HCT116 (cell line): ENCODE results near the gene SYNJ2. TPM values are rescaled to one million over a fixed set of nuclear protein-coding genes. Genes with fewer than 3 reads are reported as not detected.

ENCODE experiments used
- ATAC-seq: fragments of 200-7000 bp; cut with Tn5 transposase; 2 replicates; pipeline ENCODE4 v1.9.1; 2020; ENCODE audit warnings: mild to moderate bottlenecking, moderate library complexity
- BruUV-seq: library from RNA; stranded (reverse); fragments of 400-500 nt; replicated peaks from 2 replicates; lab custom pipeline; 2021; lab: Mats Ljungman, UMichigan
- CTCF ChIA-PET: fragments of 300-600 bp; sonication (Branson Sonifier 250); formaldehyde crosslinking; loops from one replicate; lab custom pipeline; 2021; ENCODE audit warnings: antibody characterized with exemption; lab: Charles Lee
- POLR2A ChIA-PET: fragments of 300-600, 350-600 bp; sonication (Branson Sonifier 250); formaldehyde crosslinking; loops from one replicate; lab custom pipeline; 2021; ENCODE audit warnings: antibody characterized with exemption; lab: Charles Lee
- RAD21 ChIA-PET, 2 experiments: fragments of 300-600 bp; sonication (Branson Sonifier 250); formaldehyde crosslinking; loops; one replicate each; lab custom pipeline; 2023; ENCODE audit warnings: low total read pairs in 2 of 2; ENCODE audit not compliant: uncharacterized antibody in 2 of 2, unreplicated experiment in 2 of 2, low non-redundant PET in 1 of 2; lab: Charles Lee
- DNase-seq: peaks from one replicate; pipeline ENCODE4 v3.0.0-alpha.2; 2010; ENCODE audit warnings: low read depth, low spot score
- H2AFZ ChIP-seq: fragments of 200-600 bp; shearing (Covaris generic), sonication (generic); 2 replicates; pipeline ENCODE4 v1.6.1; 2017; ENCODE audit warnings: low read depth, mixed run types, mixed read lengths, antibody characterized with exemption, low read length; ENCODE audit not compliant: poor library complexity, severe bottlenecking
- H3K27ac ChIP-seq: 2 replicates; pipeline ENCODE4 v1.5.1; 2012; ENCODE audit warnings: low read depth, low read length
- H3K27me3 ChIP-seq: fragments of 200-600 bp; sonication (generic); 2 replicates; pipeline ENCODE4 v1.6.1; 2016; ENCODE audit warnings: mixed run types, low read length, mixed read lengths; ENCODE audit not compliant: insufficient read depth
- H3K36me3 ChIP-seq, 2 experiments: fragments of 200-500 bp in 1 of 2; fragments of 200-600 bp in 1 of 2; sonication (Bioruptor generic) in 1 of 2; sonication (generic) in 1 of 2; 2 replicates each; pipeline versions ENCODE4 v1.5.1 to v1.6.1; 2014 to 2016; ENCODE audit warnings: low read length in 2 of 2, inconsistent platforms in 1 of 2, mixed read lengths in 1 of 2, mixed run types in 1 of 2; ENCODE audit not compliant: insufficient read depth in 2 of 2, control insufficient read depth in 1 of 2
- H3K4me1 ChIP-seq, 2 experiments: fragments of 200-600 bp in 1 of 2; sonication (generic) in 1 of 2; 2 replicates each; pipeline versions ENCODE4 v1.5.1 to v1.6.1; 2012 to 2017; ENCODE audit warnings: low read length in 2 of 2, inconsistent platforms in 1 of 2, mild to moderate bottlenecking in 1 of 2, mixed read lengths in 1 of 2, mixed run types in 1 of 2, moderate library complexity in 1 of 2; ENCODE audit not compliant: insufficient read depth in 2 of 2, control insufficient read depth in 1 of 2
- H3K4me2 ChIP-seq: fragments of 200-600 bp; sonication (generic); 2 replicates; pipeline ENCODE4 v1.6.1; 2017; ENCODE audit warnings: mixed run types, low read length, mixed read lengths
- H3K4me3 ChIP-seq, 2 experiments: fragments of 200-600 bp in 1 of 2; sonication (generic) in 1 of 2; replicated peaks in 1 of 2; 2 replicates each; pipeline ENCODE4 v1.5.1; 2011 to 2016; ENCODE audit warnings: low read length in 2 of 2, control low read depth in 1 of 2, low read depth in 1 of 2, mild to moderate bottlenecking in 1 of 2, mixed read lengths in 1 of 2, mixed run types in 1 of 2
- H3K79me2 ChIP-seq: fragments of 200-600 bp; sonication (generic); 2 replicates; pipeline ENCODE4 v1.6.1; 2017; ENCODE audit warnings: mild to moderate bottlenecking, mixed run types, low read length, moderate library complexity, mixed read lengths; ENCODE audit not compliant: insufficient read depth
- H3K9ac ChIP-seq: fragments of 200-600 bp; sonication (generic); 2 replicates; pipeline ENCODE4 v1.6.1; 2016; ENCODE audit warnings: low read length, mixed read lengths
- H3K9me2 ChIP-seq: fragments of 200-600 bp; sonication (generic), shearing (Covaris generic); 2 replicates; pipeline ENCODE4 v1.6.1; 2017; ENCODE audit warnings: mixed run types, mild to moderate bottlenecking, moderate library complexity; ENCODE audit not compliant: insufficient read depth
- H3K9me3 ChIP-seq, 2 experiments: fragments of 200-500 bp in 1 of 2; fragments of 200-600 bp in 1 of 2; sonication (Bioruptor generic) in 1 of 2; sonication (generic) in 1 of 2; 2 replicates each; pipeline ENCODE4 v1.6.1; 2014 to 2017; ENCODE audit warnings: low read length in 2 of 2, mixed read lengths in 2 of 2, inconsistent platforms in 1 of 2, low read depth in 1 of 2, mild to moderate bottlenecking in 1 of 2, mixed run types in 1 of 2, moderate library complexity in 1 of 2; ENCODE audit not compliant: control insufficient read depth in 1 of 2, insufficient read depth in 1 of 2
- H4K20me1 ChIP-seq: fragments of 200-600 bp; sonication (generic), shearing (Covaris generic); 2 replicates; pipeline ENCODE4 v1.6.1; 2017; ENCODE audit warnings: mixed run types, mild to moderate bottlenecking, moderate library complexity; ENCODE audit not compliant: insufficient read depth
- ATF3 ChIP-seq: IDR thresholded peaks from 2 replicates; pipeline ENCODE4 v1.6.1; 2012
- CBX3 ChIP-seq: IDR thresholded peaks from 2 replicates; pipeline ENCODE4 v1.6.1; 2012; ENCODE audit warnings: low read depth
- CEBPB ChIP-seq: IDR thresholded peaks from 2 replicates; pipeline ENCODE4 v1.6.1; 2012; ENCODE audit warnings: low read depth
- CTCF ChIP-seq, 3 experiments: fragments of 200-600 bp in 1 of 3; sonication (generic) in 1 of 3; IDR thresholded peaks in 2 of 3; conservative IDR thresholded peaks in 1 of 3; 2 replicates each; pipeline ENCODE4 v1.5.1; 2012 to 2017; ENCODE audit warnings: low read depth in 2 of 3, low read length in 2 of 3, antibody characterized with exemption in 1 of 3, borderline replicate concordance in 1 of 3, control low read depth in 1 of 3, mild to moderate bottlenecking in 1 of 3, mixed read lengths in 1 of 3, mixed run types in 1 of 3, moderate library complexity in 1 of 3; ENCODE audit not compliant: insufficient read depth in 1 of 3
- ELF1 ChIP-seq: IDR thresholded peaks from 2 replicates; pipeline ENCODE4 v1.6.1; 2012; ENCODE audit warnings: low read depth, borderline replicate concordance
- FOSL1 ChIP-seq: IDR thresholded peaks from 2 replicates; pipeline ENCODE4 v1.6.1; 2012; ENCODE audit warnings: low read depth
- JUND ChIP-seq: IDR thresholded peaks from 2 replicates; pipeline ENCODE4 v1.6.1; 2012
- RAD21 ChIP-seq: IDR thresholded peaks from 2 replicates; pipeline ENCODE4 v1.6.1; 2012; ENCODE audit warnings: low read depth, mild to moderate bottlenecking
- REST ChIP-seq: IDR thresholded peaks from 2 replicates; pipeline ENCODE4 v1.6.1; 2012; ENCODE audit warnings: low read depth
- SRF ChIP-seq: IDR thresholded peaks from 2 replicates; pipeline ENCODE4 v1.6.1; 2012; ENCODE audit warnings: low read depth
- TCF7L2 ChIP-seq: IDR thresholded peaks from 2 replicates; pipeline ENCODE4 v1.7.0; 2011; ENCODE audit warnings: borderline replicate concordance, inconsistent platforms; ENCODE audit not compliant: insufficient read depth, insufficient read length; ENCODE audit errors: extremely low read depth
- YY1 ChIP-seq: IDR thresholded peaks from 2 replicates; pipeline ENCODE4 v1.6.1; 2011; ENCODE audit warnings: low read length, low read depth, moderate library complexity, mild to moderate bottlenecking; ENCODE audit not compliant: insufficient replicate concordance; ENCODE audit errors: extremely low read depth
- ZBTB33 ChIP-seq: IDR thresholded peaks from 2 replicates; pipeline ENCODE4 v1.6.1; 2011; ENCODE audit warnings: mild to moderate bottlenecking, low read length, moderate library complexity; ENCODE audit not compliant: insufficient replicate concordance; ENCODE audit errors: extremely low read depth
- ZFX ChIP-seq: fragments of 450-650 bp; IDR thresholded peaks from 2 replicates; pipeline ENCODE4 v1.6.1; 2017
- ZNF274 ChIP-seq: fragments of 200-500 bp; sonication (Bioruptor generic); IDR thresholded peaks from 2 replicates; pipeline ENCODE4 v1.6.1; 2014; ENCODE audit warnings: mild to moderate bottlenecking, low read depth, low read length, inconsistent platforms
- intact Hi-C: fragments of 100-400 bp; cut with micrococcal nuclease; formaldehyde crosslinking; loops from 2 replicates; pipeline ENCODE4 v1.10.0; 2022
- total RNA-seq: library from RNA; stranded (reverse); gene quantifications from one replicate; pipeline ENCODE4 v1.2.1, GENCODE V29; 2021; ENCODE audit not compliant: unreplicated experiment

Gene SYNJ2
- total RNA-seq, 1 experiment from 2014 or later, result 23.9 TPM

GRCh38 chr6:157998707-157999167 lies 17.1 kb downstream of the SYNJ2 start (continued):
- no peak for TF ChIP-seq CTCF (IDR thresholded peaks at IDR 0.05 in 2 of 3, conservative IDR thresholded peaks at IDR 0.05 in 1 of 3; ENCODE audit: borderline replicate concordance in 1 of 3, insufficient read depth in 1 of 3, low read depth in 2 of 3, low read length in 2 of 3)
- TF ChIP-seq ATF3, result no peak
- no peak for TF ChIP-seq TCF7L2
- no peak for TF ChIP-seq FOSL1
- TF ChIP-seq ZNF274, result no peak
- TF ChIP-seq ELF1, result no peak
- no peak for TF ChIP-seq ZFX
- TF ChIP-seq, all 23 proteins: peak for 0

GRCh38 chr6:157999168-158000051 lies 17.7 kb downstream of the SYNJ2 start:
- peaks cover 76% of the 10 kb centered on the region for H3K79me2 ChIP-seq
- H3K36me3 ChIP-seq, result no peaks in the 10 kb centered on the region
- TF ChIP-seq SRF (no peak), REST (no peak), CEBPB (no peak), CBX3 (no peak), YY1 (no peak), ZBTB33 (no peak), JUND (no peak), RAD21 (peak; percentile 19; the same call in 1 of the 2 replicates)
- TF ChIP-seq, all 23 proteins: peak for 1
- Histone ChIP-seq H3K4me1 (peaks cover 48 to 69% of the 10 kb centered on the region in 2 experiments), H3K9ac (no peak overlapping the region), H3K9me3 (no peaks in the 10 kb centered on the region), H3K27ac (no peak overlapping the region; the same call in 1 of the 2 replicates), H3K27me3 (no peaks in the 10 kb centered on the region), H3K4me2 (no peak overlapping the region), H3K4me3 (no peak overlapping the region), H4K20me1 (no peaks in the 10 kb centered on the region; the same call in 1 of the 2 replicates), H3K9me2 (no peaks in the 10 kb centered on the region), H2AFZ (no peak overlapping the region)
- POLR2A ChIA-PET, result no interaction called here
- ATAC-seq (no peak), DNase-seq (no peak)
- CTCF ChIA-PET, result no interaction called here
- intact Hi-C loops, result no loop called here
- no TSS peak for BruUV-seq
- RAD21 ChIA-PET, result no interaction called here
